Left renal pelvis (tissue), 4 donors: ENCODE results near the gene CUEDC1. TPM values are rescaled to one million over a fixed set of nuclear protein-coding genes. Genes with fewer than 3 reads are reported as not detected.

Experiments used
- DNase-seq, 4 donors: peaks; one replicate each; pipeline ENCODE4 v3.0.0-alpha.2; 2013; ENCODE audit warnings: low read depth in 4 of 4, low spot score in 3 of 4
- polyA plus RNA-seq, 4 donors: library from polyadenylated mRNA; unstranded; fragments of 120-200 nt; gene quantifications; one replicate each; pipeline ENCODE4 v1.2.1, GENCODE V29; 2013; ENCODE audit not compliant: insufficient read length in 4 of 4

Gene CUEDC1
- polyA plus RNA-seq, 4 donors, result 44.5 to 74.3 (median 50.4) TPM

- DNase-seq, result no peak
These were observed 140.8 kb downstream of the CUEDC1 start for GRCh38 chr17:57814421-57814820.

GRCh38 chr17:57811638-57812280, 143.5 kb downstream of the CUEDC1 start:
- DNase-seq, result no peak

Other genes starting within 250 kb of the CUEDC1 start
- not detected for gene CCDC182, start 210.1 kb downstream of the CUEDC1 start, polyA plus RNA-seq
- gene MRPS23, start 105.4 kb downstream of the CUEDC1 start, polyA plus RNA-seq, result 10 to 100 TPM; 45.8 to 62.8 (median 60.7) TPM
- gene VEZF1, start 32.8 kb upstream of the CUEDC1 start, polyA plus RNA-seq, result 100 to 1,000 TPM in 3 of 4 donors, 10 to 100 TPM in 1; 98.0 to 120 (median 106) TPM
- 100 to 1,000 TPM; 252 to 383 (median 352) TPM for gene SRSF1, start 51.8 kb upstream of the CUEDC1 start, polyA plus RNA-seq
- 10 to 100 TPM; 58.6 to 85.3 (median 76.1) TPM for gene DYNLL2, start 128.0 kb upstream of the CUEDC1 start, polyA plus RNA-seq
- under 1 TPM in 1 of 4 donors, not detected in 3; 0.04 TPM for gene OR4D1, start 193.0 kb upstream of the CUEDC1 start, polyA plus RNA-seq
- not detected for gene OR4D2, start 211.6 kb upstream of the CUEDC1 start, polyA plus RNA-seq
- gene EPX, start 237.3 kb upstream of the CUEDC1 start, polyA plus RNA-seq, result 1 to 10 TPM in 1 of 4 donors, under 1 TPM in 3; 0.37 to 1.8 (median 0.59) TPM